Dermis lymphatic vessel endothelial cell (primary cell): ENCODE results near the gene RIMS3. TPM values are rescaled to one million over a fixed set of nuclear protein-coding genes. Genes with fewer than 3 reads are reported as not detected.

ENCODE experiments used
- total RNA-seq: library from RNA; depleted of rRNA; stranded (reverse); fragments of >200 nt; gene quantifications from 2 replicates; pipeline ENCODE4 v1.2.1, GENCODE V29; 2014

The RIMS3 gene
- total RNA-seq: 0.43 TPM in 2 replicates

DNA sequence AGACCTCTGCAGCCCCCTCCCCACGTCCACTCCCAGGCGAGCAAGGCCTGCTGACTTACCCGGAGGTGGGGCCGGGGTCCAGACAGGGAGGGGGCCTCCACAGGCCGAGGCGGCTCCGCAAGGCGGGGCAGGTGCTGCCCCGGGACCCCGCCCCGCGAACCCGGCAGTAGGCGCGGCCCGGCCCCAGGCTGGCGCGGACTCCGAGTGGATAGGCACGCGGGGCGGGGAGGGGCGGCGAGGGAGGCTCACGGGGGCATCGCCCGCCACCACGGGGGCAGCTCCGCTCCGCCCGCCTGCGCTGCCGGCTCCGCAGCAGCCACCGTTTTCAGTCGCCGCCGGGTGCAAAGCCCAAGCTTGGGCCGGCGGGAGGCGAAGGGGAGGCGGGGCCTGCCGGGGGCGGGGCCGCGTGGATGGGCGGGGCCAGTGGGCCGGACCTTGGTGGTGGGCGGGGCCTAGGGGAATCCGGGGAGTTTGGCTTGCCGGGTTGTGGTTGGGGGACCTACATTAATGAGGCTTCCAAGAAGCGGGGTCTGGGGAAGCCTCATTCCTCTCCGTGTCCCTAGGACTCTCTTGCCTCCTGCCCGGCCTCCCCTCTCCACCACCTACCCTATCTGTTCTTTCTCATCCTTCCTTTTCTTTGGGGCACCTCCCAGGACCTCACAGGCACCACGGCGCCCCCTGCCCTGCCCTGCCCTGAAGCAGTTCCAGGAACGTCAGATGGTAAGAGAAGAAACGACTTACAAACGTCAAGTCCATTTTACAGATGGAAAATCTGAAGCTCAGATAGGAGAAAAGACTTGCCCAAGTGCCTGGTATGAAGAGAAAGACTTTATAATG is at the start of gene RIMS3:
Gene RIMS3, minus strand, starts transcription at position 348 of the 837 bp plus-strand sequence. CDS start 23,757 bp downstream, outside the sequence.

DNA sequence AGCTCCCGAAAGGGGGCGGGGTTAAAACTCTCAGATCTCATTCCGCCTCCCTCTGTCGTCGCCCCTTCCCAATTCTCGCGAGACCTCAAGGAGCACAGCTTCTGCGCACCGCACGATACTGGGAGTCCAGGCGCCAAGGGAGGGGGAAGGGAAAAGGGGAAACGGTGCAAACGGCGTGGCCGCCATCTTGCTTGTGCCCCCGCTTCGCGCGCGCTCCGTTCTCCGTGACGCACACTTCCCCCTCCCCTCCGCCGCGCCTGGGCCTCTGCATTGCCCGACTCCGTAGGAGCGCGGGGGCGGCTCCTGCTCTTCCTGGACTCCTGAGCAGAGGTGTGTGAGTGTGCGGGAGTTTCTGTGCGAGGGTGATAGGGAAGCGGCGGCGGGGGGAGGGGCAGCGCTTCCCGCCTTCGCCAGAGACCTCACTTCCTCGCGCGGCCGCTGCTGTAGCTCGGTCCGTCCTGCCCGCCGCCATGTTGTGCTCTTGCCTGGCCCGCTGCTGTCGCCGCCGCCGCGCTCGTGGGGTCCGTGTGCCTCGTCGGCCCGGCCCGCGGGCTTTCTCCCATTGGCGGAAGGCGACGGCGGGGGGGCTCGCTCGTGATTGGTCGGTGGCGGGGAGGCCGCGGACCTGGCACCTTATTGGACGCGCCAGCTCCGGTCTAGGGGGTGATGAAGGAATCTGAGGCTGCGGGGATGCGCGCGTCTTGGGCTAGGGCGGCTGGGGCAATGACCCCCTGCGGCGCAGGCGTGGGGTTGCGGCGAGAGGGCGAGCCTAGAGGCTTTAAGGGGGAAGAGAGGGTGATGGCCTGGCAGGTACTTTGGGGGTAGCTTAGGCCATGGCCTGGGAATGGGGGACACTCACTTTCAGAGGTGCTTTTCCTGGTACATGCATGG is 26.3 kb upstream of the RIMS3 start, which contains the start of gene NFYC:
Gene NFYC, plus strand, starts transcription at position 167 of the 891 bp plus-strand sequence. CDS start 47,140 bp downstream, outside the sequence.

Other genes with a start within 250 kb of the RIMS3 start
- 0.65 and 1.2 TPM in 2 replicates for gene ZFP69B, start 215.2 kb downstream of the RIMS3 start, total RNA-seq
- 1.8 and 2.3 TPM in 2 replicates for gene ZFP69, start 188.4 kb downstream of the RIMS3 start, total RNA-seq
- gene EXO5, start 156.9 kb downstream of the RIMS3 start, total RNA-seq: 6.5 and 6.6 TPM in 2 replicates
- gene ZNF684, start 134.0 kb downstream of the RIMS3 start, total RNA-seq: 1.7 and 3.3 TPM in 2 replicates
- gene NFYC, start 26.0 kb upstream of the RIMS3 start, total RNA-seq: 13.7 and 17.5 TPM in 2 replicates
- not detected in 2 replicates for gene KCNQ4, start 118.1 kb upstream of the RIMS3 start, total RNA-seq
- 1.5 and 2.1 TPM in 2 replicates for gene CITED4, start 196.7 kb upstream of the RIMS3 start, total RNA-seq